C4-2B (cell line): ENCODE data around the gene PRKAR2B.

ENCODE experiments used
- ZFX ChIP-seq: fragments of 450-650 bp; IDR thresholded peaks from 2 replicates; pipeline ENCODE4 v1.6.1; 2017
- TF ChIP-seq, protein P1 (sequence below): fragments of 450-650 bp; conservative IDR thresholded peaks from 2 replicates; pipeline ENCODE4 v1.5.1; 2017; ENCODE audit warnings: mild to moderate bottlenecking

DNA sequence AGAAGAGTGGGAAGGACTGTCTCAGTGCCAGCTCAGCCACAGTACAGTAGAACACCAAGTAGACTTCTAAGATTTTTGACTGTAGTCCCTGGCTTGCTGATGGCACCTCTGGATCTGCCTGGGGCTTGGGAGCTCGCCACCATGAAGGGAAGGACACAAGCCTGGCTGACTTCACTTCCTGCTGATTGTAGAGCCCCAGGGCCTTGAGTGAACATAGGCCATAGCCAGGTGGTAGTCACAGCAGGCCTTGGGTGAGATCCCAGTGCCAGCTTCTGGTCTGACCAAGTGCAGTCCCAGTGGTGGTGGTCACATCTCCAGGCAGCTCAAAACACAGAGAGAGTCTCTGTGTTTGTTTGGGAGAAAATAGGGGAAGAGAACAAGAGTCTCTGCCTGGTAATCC is 66.7 kb downstream of the PRKAR2B start:
- TF ChIP-seq, protein P1, sequence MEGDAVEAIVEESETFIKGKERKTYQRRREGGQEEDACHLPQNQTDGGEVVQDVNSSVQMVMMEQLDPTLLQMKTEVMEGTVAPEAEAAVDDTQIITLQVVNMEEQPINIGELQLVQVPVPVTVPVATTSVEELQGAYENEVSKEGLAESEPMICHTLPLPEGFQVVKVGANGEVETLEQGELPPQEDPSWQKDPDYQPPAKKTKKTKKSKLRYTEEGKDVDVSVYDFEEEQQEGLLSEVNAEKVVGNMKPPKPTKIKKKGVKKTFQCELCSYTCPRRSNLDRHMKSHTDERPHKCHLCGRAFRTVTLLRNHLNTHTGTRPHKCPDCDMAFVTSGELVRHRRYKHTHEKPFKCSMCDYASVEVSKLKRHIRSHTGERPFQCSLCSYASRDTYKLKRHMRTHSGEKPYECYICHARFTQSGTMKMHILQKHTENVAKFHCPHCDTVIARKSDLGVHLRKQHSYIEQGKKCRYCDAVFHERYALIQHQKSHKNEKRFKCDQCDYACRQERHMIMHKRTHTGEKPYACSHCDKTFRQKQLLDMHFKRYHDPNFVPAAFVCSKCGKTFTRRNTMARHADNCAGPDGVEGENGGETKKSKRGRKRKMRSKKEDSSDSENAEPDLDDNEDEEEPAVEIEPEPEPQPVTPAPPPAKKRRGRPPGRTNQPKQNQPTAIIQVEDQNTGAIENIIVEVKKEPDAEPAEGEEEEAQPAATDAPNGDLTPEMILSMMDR: no peak
- no peak for TF ChIP-seq ZFX
